Nephron progenitor cell (in vitro differentiated cells): Measurements from ENCODE around the gene NOL9.

Experiments
- DNase-seq: peaks from one replicate; pipeline ENCODE4 v3.0.0; 2021
- H3K27ac Mint-ChIP-seq: 2 replicates; pipeline ENCODE4 v1.8.0; 2021; ENCODE audit warnings: mild to moderate bottlenecking, moderate library complexity, mixed read lengths
- H3K27me3 Mint-ChIP-seq: 2 replicates; pipeline ENCODE4 v1.8.0; 2021; ENCODE audit warnings: mild to moderate bottlenecking, low read depth, mixed read lengths; ENCODE audit not compliant: poor library complexity
- H3K36me3 Mint-ChIP-seq: 2 replicates; pipeline ENCODE4 v1.8.0; 2021; ENCODE audit warnings: low read depth, mixed read lengths
- H3K4me1 Mint-ChIP-seq: 2 replicates; pipeline ENCODE4 v1.8.0; 2021; ENCODE audit warnings: mixed read lengths
- H3K4me3 Mint-ChIP-seq: 2 replicates; pipeline ENCODE4 v1.8.0; 2021; ENCODE audit warnings: mild to moderate bottlenecking, moderate library complexity, mixed read lengths
- H3K9me3 Mint-ChIP-seq: 2 replicates; pipeline ENCODE4 v1.8.0; 2021; ENCODE audit warnings: mild to moderate bottlenecking, moderate library complexity, mixed read lengths
- CTCF ChIP-seq: fragments of 200-600 bp; sonication (generic); IDR thresholded peaks from 2 replicates; pipeline ENCODE4 v1.5.0; 2021; ENCODE audit warnings: antibody characterized with exemption

Gene NOL9

GRCh38 chr1:6545276-6546112 is 8.8 kb downstream of the NOL9 start:
- Mint-ChIP-seq H3K4me3 (no peak overlapping the region), H3K27ac (no peak overlapping the region), H3K27me3 (no peaks in the 10 kb centered on the region), H3K4me1 (no peaks in the 10 kb centered on the region), H3K36me3 (peaks cover 65% of the 10 kb centered on the region), H3K9me3 (no peaks in the 10 kb centered on the region)
- DNase-seq, result no peak
- TF ChIP-seq CTCF, result no peak

- Mint-ChIP-seq H3K9me3 (no peaks in the 10 kb centered on the region), H3K27ac (no peak overlapping the region), H3K4me3 (no peak overlapping the region), H3K36me3 (peaks cover 62% of the 10 kb centered on the region), H3K4me1 (no peaks in the 10 kb centered on the region), H3K27me3 (peaks cover under 1% of the 10 kb centered on the region)
- no peak for DNase-seq
- TF ChIP-seq CTCF, result no peak
Measured at GRCh38 chr1:6544831-6545230, 9.5 kb downstream of the NOL9 start.

DNA sequence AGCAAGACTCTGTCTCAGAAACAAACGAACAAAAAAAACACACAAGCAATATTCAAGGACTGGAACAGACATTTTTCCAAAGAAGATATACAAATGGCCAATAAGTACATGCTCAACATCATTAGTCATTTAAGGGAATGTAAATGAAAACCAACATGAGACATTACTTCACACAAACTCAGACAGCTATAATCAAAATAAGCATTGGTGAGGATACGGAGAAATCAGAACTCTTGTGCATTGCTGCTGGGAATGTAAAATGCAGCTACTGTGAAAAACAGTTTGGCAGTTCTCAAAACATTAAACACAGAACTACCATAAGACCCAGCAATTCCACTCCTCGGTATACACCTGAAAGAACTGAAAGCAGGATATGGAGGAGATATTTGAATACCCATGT is 15.4 kb downstream of the NOL9 start:
- Mint-ChIP-seq H3K27ac (peak overlapping the region; percentile 39), H3K4me1 (peaks cover 5% of the 10 kb centered on the region), H3K36me3 (peaks cover 48% of the 10 kb centered on the region), H3K9me3 (no peaks in the 10 kb centered on the region), H3K4me3 (no peak overlapping the region), H3K27me3 (peaks cover 4% of the 10 kb centered on the region)
- TF ChIP-seq CTCF, result no peak
- no peak for DNase-seq

DNA sequence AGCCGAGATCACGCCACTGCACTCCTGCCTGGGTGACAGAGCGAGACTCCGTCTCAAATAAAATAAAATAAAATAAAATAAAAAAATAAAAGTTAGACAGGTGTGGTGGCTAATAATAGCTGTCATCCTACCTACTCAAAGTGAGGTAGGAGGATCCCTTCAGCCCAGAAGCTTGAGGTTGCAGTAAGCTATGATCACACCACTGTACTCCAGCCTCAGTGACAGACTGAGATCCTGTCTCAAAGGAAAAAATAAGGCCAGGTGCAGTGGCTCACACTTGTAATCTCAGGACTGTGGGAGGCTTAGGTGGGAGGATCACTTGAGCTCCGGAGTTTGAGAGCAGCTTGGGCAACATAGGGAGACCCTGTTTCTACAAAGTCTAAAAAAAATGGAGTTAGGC is 18.0 kb downstream of the NOL9 start:
- peaks cover 4% of the 10 kb centered on the region for H3K27me3 Mint-ChIP-seq
- TF ChIP-seq CTCF, result no peak
- H3K27ac Mint-ChIP-seq, result no peak overlapping the region
- H3K4me3 Mint-ChIP-seq, result no peak overlapping the region
- H3K36me3 Mint-ChIP-seq, result peaks cover 57% of the 10 kb centered on the region
- no peaks in the 10 kb centered on the region for H3K9me3 Mint-ChIP-seq
- no peak for DNase-seq
- peaks cover 5% of the 10 kb centered on the region for H3K4me1 Mint-ChIP-seq

DNA sequence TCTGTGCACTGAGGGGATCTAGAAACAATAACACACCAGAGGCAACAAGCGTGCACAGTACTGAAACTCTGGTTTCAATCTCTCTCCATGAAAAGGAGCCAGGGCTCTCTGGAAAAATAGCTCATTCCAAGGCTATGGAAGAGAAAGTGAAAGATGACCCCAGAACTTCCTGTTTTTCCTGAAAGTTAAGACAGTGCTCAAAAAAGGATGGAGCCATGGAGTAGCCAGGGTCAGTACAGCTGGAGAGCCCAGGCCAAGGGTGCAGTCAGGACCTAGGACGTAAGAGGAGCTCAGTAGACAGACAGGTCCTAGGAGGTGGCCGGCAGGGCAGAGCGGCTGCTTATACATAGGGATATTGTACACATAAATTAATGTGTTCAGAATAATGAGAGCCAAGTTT is 19.1 kb downstream of the NOL9 start:
- Mint-ChIP-seq H3K4me3 (no peak overlapping the region), H3K27me3 (peaks cover 4% of the 10 kb centered on the region), H3K9me3 (no peaks in the 10 kb centered on the region), H3K4me1 (peaks cover 5% of the 10 kb centered on the region), H3K36me3 (peaks cover 66% of the 10 kb centered on the region), H3K27ac (no peak overlapping the region)
- DNase-seq, result no peak
- no peak for TF ChIP-seq CTCF

GRCh38 chr1:6534248-6534822 is 20.0 kb downstream of the NOL9 start:
- H3K4me1 Mint-ChIP-seq, result peaks cover 5% of the 10 kb centered on the region
- H3K36me3 Mint-ChIP-seq, result peaks cover 63% of the 10 kb centered on the region
- peak overlapping the region; percentile 96 for H3K27ac Mint-ChIP-seq
- H3K4me3 Mint-ChIP-seq, result no peak overlapping the region
- no peak for DNase-seq
- no peaks in the 10 kb centered on the region for H3K27me3 Mint-ChIP-seq
- no peak for TF ChIP-seq CTCF
- no peaks in the 10 kb centered on the region for H3K9me3 Mint-ChIP-seq
